Heart left ventricle (tissue), 13 donors: ENCODE results near the gene SRGAP1.

Experiments
- POLR2A ChIP-seq, 2 donors: fragments of 450-650 bp; IDR thresholded peaks; one replicate each; pipeline ENCODE4 v1.6.1; 2017; ENCODE audit warnings: antibody characterized with exemption in 2 of 2, mild to moderate bottlenecking in 2 of 2, moderate library complexity in 2 of 2
- TF ChIP-seq, protein P1 (sequence below), 12 donors: fragments of 200-600 bp; sonication (generic) in 4 of 12; IDR thresholded peaks; one replicate each; pipeline versions ENCODE4 v1.5.0 to v1.8.0; 2018 to 2022; ENCODE audit warnings: antibody characterized with exemption in 12 of 12, mild to moderate bottlenecking in 5 of 12
- donor health status: ischemic (EF 13 %, LVEDD 7.1; RV severe dilation, severe dysfunction).
- donor health status: DM: no; HTN: yes; CAD: no.
- donor health status: DM: no; HTN: no; CAD: no.
- donor health status: ischemic (EF 25% LVEDD 6.9; RV normal size, moderate dysfunction).
- donor health status: ischemic (EF 25% LVEDD 5.7; RV mildly dilated, moderate dysfunction).
- donor health status: ischemic (EF 35%, LVEDD 5.7; RV mildly dilated, moderate dysfunction).
- donor health status: nonischemic (EF 11% LVEDD 7.7; RV severe dilation, severe dysfunction).
- donor health status: DM: yes; HTN: yes; CAD: no.
- donor health status: PGD.
- donor health status: ischemic (EF 29% LVEDD 5.4; RV normal size, mild dysfunction).
- donor health status: nonischemic (EF 23%, LVEDD 6.1; RV moderate dilation, normal function).

DNA sequence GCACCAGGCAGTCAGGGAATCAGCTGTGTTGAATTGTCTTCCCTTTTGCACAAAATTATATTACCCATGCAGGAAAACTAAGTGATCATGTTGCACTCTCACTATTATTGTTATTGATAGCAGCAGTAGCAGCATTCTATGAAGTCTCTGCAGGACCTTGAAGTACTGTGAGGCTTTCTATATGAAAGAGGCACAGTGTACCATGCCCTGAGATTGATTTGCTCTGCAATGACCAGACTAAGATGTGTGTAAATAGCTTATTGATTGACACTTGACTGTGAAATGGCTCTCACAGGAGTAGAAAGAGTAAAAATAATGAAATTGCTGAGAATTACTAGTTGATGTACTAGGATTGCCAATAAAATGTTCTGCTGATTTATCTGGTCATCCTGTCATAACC, 277.7 kb downstream of the SRGAP1 start:
- TF ChIP-seq, protein P1, sequence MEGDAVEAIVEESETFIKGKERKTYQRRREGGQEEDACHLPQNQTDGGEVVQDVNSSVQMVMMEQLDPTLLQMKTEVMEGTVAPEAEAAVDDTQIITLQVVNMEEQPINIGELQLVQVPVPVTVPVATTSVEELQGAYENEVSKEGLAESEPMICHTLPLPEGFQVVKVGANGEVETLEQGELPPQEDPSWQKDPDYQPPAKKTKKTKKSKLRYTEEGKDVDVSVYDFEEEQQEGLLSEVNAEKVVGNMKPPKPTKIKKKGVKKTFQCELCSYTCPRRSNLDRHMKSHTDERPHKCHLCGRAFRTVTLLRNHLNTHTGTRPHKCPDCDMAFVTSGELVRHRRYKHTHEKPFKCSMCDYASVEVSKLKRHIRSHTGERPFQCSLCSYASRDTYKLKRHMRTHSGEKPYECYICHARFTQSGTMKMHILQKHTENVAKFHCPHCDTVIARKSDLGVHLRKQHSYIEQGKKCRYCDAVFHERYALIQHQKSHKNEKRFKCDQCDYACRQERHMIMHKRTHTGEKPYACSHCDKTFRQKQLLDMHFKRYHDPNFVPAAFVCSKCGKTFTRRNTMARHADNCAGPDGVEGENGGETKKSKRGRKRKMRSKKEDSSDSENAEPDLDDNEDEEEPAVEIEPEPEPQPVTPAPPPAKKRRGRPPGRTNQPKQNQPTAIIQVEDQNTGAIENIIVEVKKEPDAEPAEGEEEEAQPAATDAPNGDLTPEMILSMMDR (IDR thresholded peaks at IDR 0.05): no peak
- TF ChIP-seq POLR2A (IDR thresholded peaks at IDR 0.05): no peak
